Erythroblast (primary cell): ENCODE measurements around the gene ARMH3.

Source experiments
- GATA1 ChIP-seq: IDR thresholded peaks from 2 replicates; pipeline ENCODE4 v1.6.1; 2011; ENCODE audit warnings: low read depth, mild to moderate bottlenecking, control low read depth, low read length, moderate library complexity
- POLR2A ChIP-seq: IDR thresholded peaks from 2 replicates; pipeline ENCODE4 v1.6.1; 2011; ENCODE audit warnings: mild to moderate bottlenecking, low read length

GRCh38 chr10:101797403-101798059 is 258.4 kb downstream of the ARMH3 start:
- TF ChIP-seq POLR2A: no peak
- TF ChIP-seq GATA1: no peak
